HepG2 (cell line): ENCODE results near the gene CLDN15. TPM values are rescaled to one million over a fixed set of nuclear protein-coding genes. Genes with fewer than 3 reads are reported as not detected.

ENCODE experiments used
- ARID4A ChIP-seq: sonication (generic); formaldehyde crosslinking; IDR thresholded peaks from 2 replicates; pipeline ENCODE4 v1.5.0; 2020; ENCODE audit warnings: mild to moderate bottlenecking, missing genetic modification reagents, borderline replicate concordance
- ATF6 ChIP-seq: sonication (generic); formaldehyde crosslinking; conservative IDR thresholded peaks from 2 replicates; pipeline ENCODE4 v1.4.0; 2020; ENCODE audit warnings: missing genetic modification reagents
- ATRX ChIP-seq: sonication (generic); formaldehyde crosslinking; IDR thresholded peaks from 2 replicates; pipeline ENCODE4 v1.4.0; 2020; ENCODE audit warnings: missing genetic modification reagents, borderline replicate concordance
- CBX1 ChIP-seq: IDR thresholded peaks from one replicate; pipeline ENCODE4 v1.6.1; 2016; ENCODE audit warnings: antibody characterized with exemption, low read depth
- CHD2 ChIP-seq: IDR thresholded peaks from 2 replicates; pipeline ENCODE4 v1.6.1; 2011; ENCODE audit warnings: low read depth, low read length, improper control_type of control experiment
- EP300 ChIP-seq, 3 experiments: sonication (generic) in 1 of 3; formaldehyde crosslinking in 1 of 3; IDR thresholded peaks; 2 replicates each; pipeline versions ENCODE4 v1.5.1 to v1.6.1; 2011 to 2020; ENCODE audit warnings: low read depth in 2 of 3, low read length in 2 of 3, borderline replicate concordance in 1 of 3, improper control_type of control experiment in 1 of 3, mild to moderate bottlenecking in 1 of 3, missing genetic modification reagents in 1 of 3, moderate library complexity in 1 of 3
- KMT2B ChIP-seq: IDR thresholded peaks from 2 replicates; pipeline ENCODE4 v1.6.1; 2016; ENCODE audit warnings: missing genetic modification reagents, missing compliant biosample characterization
- MED13 ChIP-seq: sonication (generic); formaldehyde crosslinking; IDR thresholded peaks from 2 replicates; pipeline ENCODE4 v1.5.0; 2020; ENCODE audit warnings: missing genetic modification reagents
- PHF8 ChIP-seq: sonication (generic); formaldehyde crosslinking; IDR thresholded peaks from 2 replicates; pipeline ENCODE4 v1.5.0; 2020; ENCODE audit warnings: missing genetic modification reagents
- RARA ChIP-seq: IDR thresholded peaks from 2 replicates; pipeline ENCODE4 v1.6.1; 2016; ENCODE audit warnings: missing genetic modification reagents, missing compliant biosample characterization
- ZFP36L2 ChIP-seq: sonication (generic); formaldehyde crosslinking; IDR thresholded peaks from 2 replicates; pipeline ENCODE4 v1.4.0; 2020; ENCODE audit warnings: missing genetic modification reagents
- ZGPAT ChIP-seq: IDR thresholded peaks from 2 replicates; pipeline ENCODE4 v1.6.1; 2016; ENCODE audit warnings: mild to moderate bottlenecking
- ZSCAN21 ChIP-seq: sonication (generic); formaldehyde crosslinking; IDR thresholded peaks from 2 replicates; pipeline ENCODE4 v1.8.0; 2022; ENCODE audit warnings: mild to moderate bottlenecking, missing genetic modification reagents, moderate library complexity, borderline replicate concordance
- polyA plus RNA-seq, 8 experiments: library from polyadenylated mRNA; depleted of rRNA in 3 of 8; stranded (reverse) in 7 of 8; unstranded in 1 of 8; fragments of >200 nt; fragmentation: Illumina TruSeq in 4 of 8; extraction: Trizol in 4 of 8; gene quantifications; 2 replicates each; pipeline versions ENCODE4 v1.2.1 to v1.2.3, GENCODE V29; 2011 to 2016; ENCODE audit warnings: low read depth in 4 of 8, missing spikeins in 1 of 8, mixed read lengths in 1 of 8; ENCODE audit not compliant: insufficient read depth in 1 of 8
- total RNA-seq, 5 experiments: library from RNA; depleted of rRNA; stranded (reverse); fragments of >200 nt; fragmentation: Illumina TruSeq; extraction: Trizol; gene quantifications; 2 replicates each; pipeline ENCODE4 v1.2.3, GENCODE V29; 2016; ENCODE audit warnings: low read depth in 1 of 5
- TF ChIP-seq, protein P1 (sequence below): sonication (generic); formaldehyde crosslinking; conservative IDR thresholded peaks from 2 replicates; pipeline ENCODE4 v1.4.0; 2020; ENCODE audit warnings: mild to moderate bottlenecking, missing genetic modification reagents, moderate library complexity
- TF ChIP-seq, protein P2 (sequence below): sonication (generic); formaldehyde crosslinking; conservative IDR thresholded peaks from 2 replicates; pipeline ENCODE4 v1.8.0; 2022; ENCODE audit warnings: low read depth, missing genetic modification reagents

The CLDN15 gene
- total and polyA plus RNA-seq, 2 of the 13 experiments (the other 11 are each of a cell fraction or from before 2014, with no cell fraction given) = 7.1 to 17.8 TPM

- TF ChIP-seq, protein P1, sequence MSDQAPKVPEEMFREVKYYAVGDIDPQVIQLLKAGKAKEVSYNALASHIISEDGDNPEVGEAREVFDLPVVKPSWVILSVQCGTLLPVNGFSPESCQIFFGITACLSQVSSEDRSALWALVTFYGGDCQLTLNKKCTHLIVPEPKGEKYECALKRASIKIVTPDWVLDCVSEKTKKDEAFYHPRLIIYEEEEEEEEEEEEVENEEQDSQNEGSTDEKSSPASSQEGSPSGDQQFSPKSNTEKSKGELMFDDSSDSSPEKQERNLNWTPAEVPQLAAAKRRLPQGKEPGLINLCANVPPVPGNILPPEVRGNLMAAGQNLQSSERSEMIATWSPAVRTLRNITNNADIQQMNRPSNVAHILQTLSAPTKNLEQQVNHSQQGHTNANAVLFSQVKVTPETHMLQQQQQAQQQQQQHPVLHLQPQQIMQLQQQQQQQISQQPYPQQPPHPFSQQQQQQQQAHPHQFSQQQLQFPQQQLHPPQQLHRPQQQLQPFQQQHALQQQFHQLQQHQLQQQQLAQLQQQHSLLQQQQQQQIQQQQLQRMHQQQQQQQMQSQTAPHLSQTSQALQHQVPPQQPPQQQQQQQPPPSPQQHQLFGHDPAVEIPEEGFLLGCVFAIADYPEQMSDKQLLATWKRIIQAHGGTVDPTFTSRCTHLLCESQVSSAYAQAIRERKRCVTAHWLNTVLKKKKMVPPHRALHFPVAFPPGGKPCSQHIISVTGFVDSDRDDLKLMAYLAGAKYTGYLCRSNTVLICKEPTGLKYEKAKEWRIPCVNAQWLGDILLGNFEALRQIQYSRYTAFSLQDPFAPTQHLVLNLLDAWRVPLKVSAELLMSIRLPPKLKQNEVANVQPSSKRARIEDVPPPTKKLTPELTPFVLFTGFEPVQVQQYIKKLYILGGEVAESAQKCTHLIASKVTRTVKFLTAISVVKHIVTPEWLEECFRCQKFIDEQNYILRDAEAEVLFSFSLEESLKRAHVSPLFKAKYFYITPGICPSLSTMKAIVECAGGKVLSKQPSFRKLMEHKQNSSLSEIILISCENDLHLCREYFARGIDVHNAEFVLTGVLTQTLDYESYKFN (CRISPR knock-in tag) = peak; percentile 42; the same call in 1 of the 2 replicates
- TF ChIP-seq, protein P2, sequence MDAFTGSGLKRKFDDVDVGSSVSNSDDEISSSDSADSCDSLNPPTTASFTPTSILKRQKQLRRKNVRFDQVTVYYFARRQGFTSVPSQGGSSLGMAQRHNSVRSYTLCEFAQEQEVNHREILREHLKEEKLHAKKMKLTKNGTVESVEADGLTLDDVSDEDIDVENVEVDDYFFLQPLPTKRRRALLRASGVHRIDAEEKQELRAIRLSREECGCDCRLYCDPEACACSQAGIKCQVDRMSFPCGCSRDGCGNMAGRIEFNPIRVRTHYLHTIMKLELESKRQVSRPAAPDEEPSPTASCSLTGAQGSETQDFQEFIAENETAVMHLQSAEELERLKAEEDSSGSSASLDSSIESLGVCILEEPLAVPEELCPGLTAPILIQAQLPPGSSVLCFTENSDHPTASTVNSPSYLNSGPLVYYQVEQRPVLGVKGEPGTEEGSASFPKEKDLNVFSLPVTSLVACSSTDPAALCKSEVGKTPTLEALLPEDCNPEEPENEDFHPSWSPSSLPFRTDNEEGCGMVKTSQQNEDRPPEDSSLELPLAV (CRISPR knock-in tag) = no peak
- no peak for TF ChIP-seq ATF6 (CRISPR knock-in tag)
- TF ChIP-seq ARID4A (CRISPR knock-in tag) = peak; percentile 95
- peak; percentile 95 for TF ChIP-seq ZSCAN21 (CRISPR knock-in tag)
- no peak for TF ChIP-seq ATRX (CRISPR knock-in tag)
- no peak for TF ChIP-seq ZFP36L2
- TF ChIP-seq MED13 (CRISPR knock-in tag) = no peak
- TF ChIP-seq EP300 (IDR thresholded peaks at IDR 0.05; ENCODE audit: low read depth in 2 of 2, low read length in 2 of 2) = no peak
- TF ChIP-seq EP300 (CRISPR knock-in tag; IDR thresholded peaks at IDR 0.05; ENCODE audit: borderline replicate concordance) = no peak
- peak; percentile 33; the same call in 1 of the 2 replicates for TF ChIP-seq CHD2
- no peak for TF ChIP-seq RARA
- peak; percentile 75 for TF ChIP-seq ZGPAT (CRISPR knock-in tag)
- peak; percentile 96 for TF ChIP-seq PHF8 (CRISPR knock-in tag)
- TF ChIP-seq CBX1 = no peak
- TF ChIP-seq KMT2B (CRISPR knock-in tag) = peak; percentile 83; the same call in 1 of the 2 replicates
Observed at GRCh38 chr7:101251871-101252659, 14.5 kb upstream of the CLDN15 start (continued).
